Liver (tissue), 9 donors: ENCODE data around the gene TTLL7. TPM values are rescaled to one million over a fixed set of nuclear protein-coding genes. Genes with fewer than 3 reads are reported as not detected.

Experiments
- DNase-seq: peaks from one replicate; pipeline ENCODE4 v3.0.0-alpha.2; 2017; ENCODE audit warnings: low spot score
- H3K27ac ChIP-seq, 2 donors: one replicate each; pipeline ENCODE4 v1.7.0; 2013; ENCODE audit warnings: inconsistent platforms in 2 of 2, low read length in 2 of 2, control low read depth in 1 of 2, low read depth in 1 of 2, mild to moderate bottlenecking in 1 of 2
- H3K27me3 ChIP-seq, 4 donors: one replicate each; pipeline versions ENCODE4 v1.6.1 to v1.7.0; 2013; ENCODE audit warnings: low read length in 3 of 4, inconsistent platforms in 1 of 4, mild to moderate bottlenecking in 1 of 4, moderate library complexity in 1 of 4; ENCODE audit not compliant: control insufficient read depth in 4 of 4, insufficient read depth in 4 of 4
- H3K36me3 ChIP-seq, 4 donors: one replicate each; pipeline versions ENCODE4 v1.6.1 to v1.7.0; 2013; ENCODE audit warnings: low read length in 3 of 4, mild to moderate bottlenecking in 3 of 4, low read depth in 1 of 4, moderate library complexity in 1 of 4; ENCODE audit not compliant: control insufficient read depth in 4 of 4, insufficient read depth in 3 of 4
- H3K4me1 ChIP-seq, 4 donors: one replicate each; pipeline versions ENCODE4 v1.6.1 to v1.7.0; 2013; ENCODE audit warnings: low read length in 3 of 4, mild to moderate bottlenecking in 3 of 4, moderate library complexity in 1 of 4; ENCODE audit not compliant: control insufficient read depth in 4 of 4, insufficient read depth in 4 of 4
- H3K4me3 ChIP-seq, 3 donors: one replicate each; pipeline versions ENCODE4 v1.6.1 to v1.7.0; 2013; ENCODE audit warnings: low read length in 3 of 3, control low read depth in 1 of 3, low read depth in 1 of 3, mild to moderate bottlenecking in 1 of 3
- H3K9ac ChIP-seq, 2 donors: one replicate each; pipeline ENCODE4 v1.7.0; 2013; ENCODE audit warnings: low read length in 2 of 2, mild to moderate bottlenecking in 2 of 2, moderate library complexity in 2 of 2, control low read depth in 1 of 2, low read depth in 1 of 2
- H3K9me3 ChIP-seq, 4 donors: one replicate each; pipeline versions ENCODE4 v1.6.1 to v1.7.0; 2013; ENCODE audit warnings: low read length in 3 of 4; ENCODE audit not compliant: control insufficient read depth in 4 of 4
- EGR1 ChIP-seq, 2 donors: IDR thresholded peaks; 2 replicates each; pipeline ENCODE4 v1.6.1; 2016 to 2018; ENCODE audit warnings: antibody characterized with exemption in 2 of 2, low read depth in 2 of 2
- FOXA1 ChIP-seq: IDR thresholded peaks from 2 replicates; pipeline ENCODE4 v1.6.1; 2016; ENCODE audit warnings: antibody characterized with exemption
- FOXA2 ChIP-seq: IDR thresholded peaks from 2 replicates; pipeline ENCODE4 v1.6.1; 2016; ENCODE audit warnings: antibody characterized with exemption
- HNF4A ChIP-seq, 2 donors: conservative IDR thresholded peaks; 2 replicates each; pipeline ENCODE4 v1.6.1; 2016; ENCODE audit warnings: antibody characterized with exemption in 2 of 2, mild to moderate bottlenecking in 2 of 2
- HNF4G ChIP-seq: IDR thresholded peaks from 2 replicates; pipeline ENCODE4 v1.6.1; 2016; ENCODE audit warnings: antibody characterized with exemption
- JUND ChIP-seq, 2 donors: IDR thresholded peaks; 2 replicates each; pipeline ENCODE4 v1.6.1; 2016; ENCODE audit warnings: antibody characterized with exemption in 2 of 2
- NR2F2 ChIP-seq: IDR thresholded peaks from 2 replicates; pipeline ENCODE4 v1.6.1; 2016; ENCODE audit warnings: antibody characterized with exemption
- RAD21 ChIP-seq, 2 donors: IDR thresholded peaks; 2 replicates each; pipeline ENCODE4 v1.6.1; 2016; ENCODE audit warnings: antibody characterized with exemption in 2 of 2, mild to moderate bottlenecking in 2 of 2
- REST ChIP-seq: IDR thresholded peaks from 2 replicates; pipeline ENCODE4 v1.6.1; 2016; ENCODE audit warnings: antibody characterized with exemption, mild to moderate bottlenecking
- RXRA ChIP-seq, 2 donors: IDR thresholded peaks; 2 replicates each; pipeline ENCODE4 v1.6.1; 2017 to 2018; ENCODE audit warnings: antibody characterized with exemption in 2 of 2, mild to moderate bottlenecking in 1 of 2
- SP1 ChIP-seq: IDR thresholded peaks from 2 replicates; pipeline ENCODE4 v1.6.1; 2018; ENCODE audit warnings: antibody characterized with exemption, mild to moderate bottlenecking
- TAF1 ChIP-seq: conservative IDR thresholded peaks from 2 replicates; pipeline ENCODE4 v1.6.1; 2016; ENCODE audit warnings: antibody characterized with exemption, mild to moderate bottlenecking
- YY1 ChIP-seq: IDR thresholded peaks from 2 replicates; pipeline ENCODE4 v1.6.1; 2016; ENCODE audit warnings: antibody characterized with exemption, mild to moderate bottlenecking
- WGBS: extraction: QIAGEN DNeasy Blood & Tissue Kit; methylation state at CpG from one replicate; pipeline ENCODE4 v1.1.7; 2013; 5-methylcytosine and 5-hydroxymethylcytosine counted together
- polyA plus RNA-seq, 2 donors: library from polyadenylated mRNA; stranded (reverse) in 1 of 2; unstranded in 1 of 2; fragments of 200-250 nt in 1 of 2; fragments of >200 nt in 1 of 2; fragmentation: Nextera tagmentation in 1 of 2; extraction: Ambion mirVana in 1 of 2; gene quantifications; one replicate each; pipeline versions ENCODE4 v1.2.1 to v1.2.3, GENCODE V29; 2013 to 2015
- total RNA-seq, 2 donors: library from RNA; depleted of rRNA; stranded (reverse); fragments of >200 nt; gene quantifications; one replicate each; pipeline ENCODE4 v1.2.3, GENCODE V29; 2014
- TF ChIP-seq, protein P1 (sequence below): IDR thresholded peaks from 2 replicates; pipeline ENCODE4 v1.6.1; 2016; ENCODE audit warnings: antibody characterized with exemption
- TF ChIP-seq, protein P2 (sequence below): IDR thresholded peaks from 2 replicates; pipeline ENCODE4 v1.6.1; 2016; ENCODE audit warnings: antibody characterized with exemption
- TF ChIP-seq, protein P3 (sequence below): IDR thresholded peaks from 2 replicates; pipeline ENCODE4 v1.6.1; 2016; ENCODE audit warnings: antibody characterized with exemption
- TF ChIP-seq, protein P4 (sequence below): fragments of 150-350 bp; IDR thresholded peaks from 2 replicates; pipeline ENCODE4 v1.5.1; 2017; ENCODE audit warnings: improper control_type of control experiment, low read depth, low read length; ENCODE audit not compliant: missing input control
- donor health status: healthy.
- donor health status: healthy.
- donor health status: healthy.
- donor health status: healthy.
- donor health status: healthy.

Gene TTLL7
- total and polyA plus RNA-seq, 4 donors, result 1.1 to 6.0 (median 1.9) TPM

DNA sequence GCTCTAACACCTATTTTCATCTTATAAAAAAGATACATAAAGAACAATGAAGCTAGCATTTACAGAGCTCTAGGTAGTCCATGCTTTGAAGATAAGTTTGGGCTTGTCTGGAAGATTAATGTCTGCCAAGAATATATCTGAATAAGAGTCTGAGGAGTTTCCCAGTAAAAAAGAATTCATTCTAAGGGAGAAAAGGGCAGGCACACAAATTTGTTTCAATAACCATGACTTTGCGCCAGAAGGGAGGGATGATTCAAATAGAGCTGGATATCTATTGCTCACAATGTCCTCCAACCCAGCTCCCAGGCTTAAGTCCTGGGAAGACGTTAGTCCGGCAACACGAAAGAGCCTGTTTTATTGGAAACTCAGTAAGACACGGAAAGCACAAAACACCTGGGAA is 9.7 kb upstream of the TTLL7 start:
- H3K27ac ChIP-seq, result no peak overlapping the region
- no peaks in the 10 kb centered on the region for H3K36me3 ChIP-seq
- H3K4me3 ChIP-seq, result no peak overlapping the region
- no peak overlapping the region for H3K9ac ChIP-seq
- no peaks in the 10 kb centered on the region for H3K27me3 ChIP-seq
- peaks cover 0 to 1% (median 0%) of the 10 kb centered on the region in 4 donors for H3K9me3 ChIP-seq
- 93% methylated on average over 5 of the region's 5 CpGs for WGBS
- no peak for TF ChIP-seq RXRA (IDR thresholded peaks at IDR 0.05)
- TF ChIP-seq HNF4A (conservative IDR thresholded peaks at IDR 0.05), result no peak
- no peak for TF ChIP-seq EGR1 (IDR thresholded peaks at IDR 0.05; ENCODE audit: low read depth in 2 of 2)
- TF ChIP-seq, protein P1, sequence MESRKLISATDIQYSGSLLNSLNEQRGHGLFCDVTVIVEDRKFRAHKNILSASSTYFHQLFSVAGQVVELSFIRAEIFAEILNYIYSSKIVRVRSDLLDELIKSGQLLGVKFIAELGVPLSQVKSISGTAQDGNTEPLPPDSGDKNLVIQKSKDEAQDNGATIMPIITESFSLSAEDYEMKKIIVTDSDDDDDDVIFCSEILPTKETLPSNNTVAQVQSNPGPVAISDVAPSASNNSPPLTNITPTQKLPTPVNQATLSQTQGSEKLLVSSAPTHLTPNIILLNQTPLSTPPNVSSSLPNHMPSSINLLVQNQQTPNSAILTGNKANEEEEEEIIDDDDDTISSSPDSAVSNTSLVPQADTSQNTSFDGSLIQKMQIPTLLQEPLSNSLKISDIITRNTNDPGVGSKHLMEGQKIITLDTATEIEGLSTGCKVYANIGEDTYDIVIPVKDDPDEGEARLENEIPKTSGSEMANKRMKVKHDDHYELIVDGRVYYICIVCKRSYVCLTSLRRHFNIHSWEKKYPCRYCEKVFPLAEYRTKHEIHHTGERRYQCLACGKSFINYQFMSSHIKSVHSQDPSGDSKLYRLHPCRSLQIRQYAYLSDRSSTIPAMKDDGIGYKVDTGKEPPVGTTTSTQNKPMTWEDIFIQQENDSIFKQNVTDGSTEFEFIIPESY, result no peak
- no peak for TF ChIP-seq NR2F2
- TF ChIP-seq, protein P2, sequence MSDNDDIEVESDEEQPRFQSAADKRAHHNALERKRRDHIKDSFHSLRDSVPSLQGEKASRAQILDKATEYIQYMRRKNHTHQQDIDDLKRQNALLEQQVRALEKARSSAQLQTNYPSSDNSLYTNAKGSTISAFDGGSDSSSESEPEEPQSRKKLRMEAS, result no peak
- no peak for TF ChIP-seq YY1
- TF ChIP-seq, protein P3, sequence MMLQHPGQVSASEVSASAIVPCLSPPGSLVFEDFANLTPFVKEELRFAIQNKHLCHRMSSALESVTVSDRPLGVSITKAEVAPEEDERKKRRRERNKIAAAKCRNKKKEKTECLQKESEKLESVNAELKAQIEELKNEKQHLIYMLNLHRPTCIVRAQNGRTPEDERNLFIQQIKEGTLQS, result no peak
- no peak for DNase-seq
- H3K4me1 ChIP-seq, result no peaks in the 10 kb centered on the region

- no peaks in the 10 kb centered on the region for H3K36me3 ChIP-seq
- no peaks in the 10 kb centered on the region for H3K27me3 ChIP-seq
- no peak for TF ChIP-seq YY1
- no peak for TF ChIP-seq SP1
- no peak for TF ChIP-seq FOXA2
- no peak for TF ChIP-seq REST
- no peak for TF ChIP-seq FOXA1
- TF ChIP-seq, protein P1, result no peak
- TF ChIP-seq EGR1 (IDR thresholded peaks at IDR 0.05; ENCODE audit: low read depth in 2 of 2), result no peak
- no peak for TF ChIP-seq HNF4A (conservative IDR thresholded peaks at IDR 0.05)
- TF ChIP-seq, protein P2, result no peak
- TF ChIP-seq, protein P3, result no peak
- TF ChIP-seq NR2F2, result no peak
- no peak for TF ChIP-seq RAD21 (IDR thresholded peaks at IDR 0.05)
- TF ChIP-seq TAF1, result no peak
- TF ChIP-seq, protein P4, sequence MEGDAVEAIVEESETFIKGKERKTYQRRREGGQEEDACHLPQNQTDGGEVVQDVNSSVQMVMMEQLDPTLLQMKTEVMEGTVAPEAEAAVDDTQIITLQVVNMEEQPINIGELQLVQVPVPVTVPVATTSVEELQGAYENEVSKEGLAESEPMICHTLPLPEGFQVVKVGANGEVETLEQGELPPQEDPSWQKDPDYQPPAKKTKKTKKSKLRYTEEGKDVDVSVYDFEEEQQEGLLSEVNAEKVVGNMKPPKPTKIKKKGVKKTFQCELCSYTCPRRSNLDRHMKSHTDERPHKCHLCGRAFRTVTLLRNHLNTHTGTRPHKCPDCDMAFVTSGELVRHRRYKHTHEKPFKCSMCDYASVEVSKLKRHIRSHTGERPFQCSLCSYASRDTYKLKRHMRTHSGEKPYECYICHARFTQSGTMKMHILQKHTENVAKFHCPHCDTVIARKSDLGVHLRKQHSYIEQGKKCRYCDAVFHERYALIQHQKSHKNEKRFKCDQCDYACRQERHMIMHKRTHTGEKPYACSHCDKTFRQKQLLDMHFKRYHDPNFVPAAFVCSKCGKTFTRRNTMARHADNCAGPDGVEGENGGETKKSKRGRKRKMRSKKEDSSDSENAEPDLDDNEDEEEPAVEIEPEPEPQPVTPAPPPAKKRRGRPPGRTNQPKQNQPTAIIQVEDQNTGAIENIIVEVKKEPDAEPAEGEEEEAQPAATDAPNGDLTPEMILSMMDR, result no peak
- no peak for TF ChIP-seq HNF4G
- TF ChIP-seq JUND (IDR thresholded peaks at IDR 0.05), result no peak
- no peak for DNase-seq
- no peaks in the 10 kb centered on the region for H3K4me1 ChIP-seq
- H3K9me3 ChIP-seq, result peaks cover 0 to 1% (median 0%) of the 10 kb centered on the region in 4 donors
- WGBS, result 86% methylated on average over 6 of the region's 6 CpGs
- no peak overlapping the region for H3K9ac ChIP-seq
- no peak overlapping the region for H3K4me3 ChIP-seq
- H3K27ac ChIP-seq, result no peak overlapping the region
Observed at GRCh38 chr1:84006591-84006990, 7.7 kb upstream of the TTLL7 start.
